Measurements from ENCODE around the gene LONRF2.
"Not testable (repeated sequence)": the region's sequence is repeated elsewhere in the genome, so short reads cannot be mapped to it uniquely, and the experiment has no call there.

The LONRF2 gene

DNA sequence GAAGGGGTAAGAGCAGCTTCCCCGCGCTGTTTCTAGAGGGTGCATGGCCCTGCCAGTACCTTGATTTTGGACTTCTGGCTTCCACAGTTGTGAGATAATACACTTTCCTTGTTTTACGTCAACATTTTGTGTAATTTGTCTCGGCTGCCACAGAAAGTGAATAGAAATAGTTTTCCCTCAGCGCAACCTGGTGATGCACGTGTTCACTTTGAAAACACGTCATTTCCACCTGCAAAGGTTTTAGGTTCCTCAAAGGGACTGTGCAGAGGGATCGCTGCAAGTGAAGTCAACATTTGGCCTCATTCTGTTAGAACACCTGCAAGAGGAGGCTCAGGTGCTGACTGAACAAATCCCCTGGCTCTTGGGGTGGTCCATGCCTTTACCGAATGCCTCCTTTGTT, 71.7 kb downstream of the LONRF2 start:
- no peak for DNase-seq

GRCh38 chr2:100248971-100249370, 73.3 kb downstream of the LONRF2 start:
- no peak for DNase-seq

DNA sequence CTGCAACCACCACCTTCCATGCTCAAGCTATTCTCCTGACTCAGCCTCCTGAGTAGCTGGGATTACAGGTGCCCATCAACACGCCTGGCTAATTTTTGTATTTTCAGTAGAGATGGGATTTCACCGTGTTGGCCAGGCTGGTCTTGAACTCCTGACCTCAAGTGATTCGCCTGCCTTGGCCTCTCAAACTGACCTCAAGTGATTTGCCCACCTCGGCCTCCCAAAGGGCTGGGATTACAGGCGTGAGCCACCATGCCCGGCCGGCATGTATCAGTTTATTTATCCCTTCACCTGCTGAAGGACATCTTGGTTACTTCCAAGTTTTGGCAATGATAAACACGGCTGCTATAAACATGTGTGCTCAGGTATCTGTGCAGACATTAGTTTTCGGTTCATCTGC, 73.7 kb downstream of the LONRF2 start:
- DNase-seq, result not testable (repeated sequence)

DNA sequence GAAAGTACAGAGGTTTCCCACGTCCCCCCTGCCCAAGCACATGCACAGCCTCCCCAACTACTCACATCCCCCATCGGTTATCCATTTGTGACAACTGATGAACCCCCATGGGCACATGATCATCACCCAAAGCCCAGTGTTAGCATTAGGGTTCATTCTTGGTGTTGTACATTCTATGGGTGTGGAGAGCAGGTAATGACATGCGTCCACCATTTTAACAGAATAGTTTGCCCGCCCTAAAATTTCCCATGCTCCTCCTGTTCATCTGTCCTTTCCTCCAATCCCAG, 74.3 kb downstream of the LONRF2 start:
- no peak for DNase-seq

GRCh38 chr2:100247256-100248043, 74.9 kb downstream of the LONRF2 start:
- no peak for DNase-seq

- no peak for DNase-seq
Observed at GRCh38 chr2:100246163-100247145, 75.8 kb downstream of the LONRF2 start.

- DNase-seq, result no peak
Observed at GRCh38 chr2:100245681-100246080, 76.6 kb downstream of the LONRF2 start.

- DNase-seq, result no peak
Observed at GRCh38 chr2:100244881-100245605, 77.3 kb downstream of the LONRF2 start.

- DNase-seq, result no peak
Observed at GRCh38 chr2:100243631-100244030, 78.7 kb downstream of the LONRF2 start.

GRCh38 chr2:100242891-100243619, 79.2 kb downstream of the LONRF2 start:
- peak; percentile 17 for DNase-seq

DNA sequence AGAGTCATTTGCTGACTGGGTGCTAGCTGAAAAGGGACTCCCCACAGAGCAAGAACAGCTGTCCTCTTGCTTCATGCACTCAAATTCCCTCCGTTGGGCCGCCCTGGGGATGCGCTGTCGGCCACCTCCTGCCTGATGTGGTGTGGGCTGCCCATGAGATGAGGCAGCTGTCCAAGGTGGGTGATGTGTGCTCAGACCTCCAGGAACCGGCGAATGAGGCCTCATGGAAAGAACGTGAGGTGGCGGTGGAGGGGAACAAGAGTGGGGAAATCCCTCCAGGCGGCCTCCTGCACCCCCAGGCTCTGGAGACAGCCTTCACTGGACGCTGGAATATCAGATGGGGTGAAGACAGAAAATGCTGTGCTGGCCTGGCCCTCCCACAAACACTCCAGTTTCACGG, 79.8 kb downstream of the LONRF2 start:
- DNase-seq, result no peak

DNA sequence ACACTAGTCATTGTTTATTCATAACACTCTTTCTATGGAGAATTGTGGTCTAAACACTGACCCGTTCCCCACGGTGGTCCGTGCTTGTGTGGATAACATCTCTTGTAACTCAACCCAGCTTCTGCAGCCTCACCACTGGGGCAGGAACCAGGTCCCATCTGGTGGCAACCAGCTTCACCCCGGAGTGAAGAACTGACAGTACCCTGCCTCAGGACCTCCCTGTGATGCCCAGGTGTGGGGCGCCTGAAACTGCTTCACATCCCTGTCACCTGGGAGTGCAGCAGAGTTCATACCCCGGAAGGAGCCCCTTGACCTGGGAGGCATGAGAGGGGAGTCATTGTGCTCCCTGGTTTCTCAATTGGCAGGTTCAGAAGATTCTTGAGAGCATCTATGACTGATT, 81.1 kb downstream of the LONRF2 start:
- DNase-seq, result no peak

DNA sequence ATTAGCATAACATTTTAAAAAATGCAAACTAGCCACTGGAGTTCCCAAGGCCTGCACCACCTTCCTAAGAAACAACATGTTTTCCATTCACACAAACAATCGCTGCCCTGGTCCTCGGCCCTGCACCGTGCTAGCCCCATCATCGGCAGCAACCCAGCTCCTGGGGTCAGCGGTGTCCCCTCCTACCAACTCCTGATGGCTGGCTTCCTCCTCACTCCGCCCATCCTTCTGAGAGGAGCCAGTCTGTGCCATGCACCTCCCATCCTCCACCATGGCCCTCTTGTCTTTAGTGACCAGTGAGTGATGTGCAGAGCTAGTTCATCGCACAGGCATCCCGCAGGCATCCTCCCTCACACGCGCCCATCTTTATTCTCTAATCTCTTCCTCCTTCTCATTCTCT, 81.9 kb downstream of the LONRF2 start:
- DNase-seq, result no peak

- DNase-seq, result no peak
Observed at GRCh38 chr2:100239486-100240210, 82.7 kb downstream of the LONRF2 start.

GRCh38 chr2:100238471-100238870, 83.8 kb downstream of the LONRF2 start:
- no peak for DNase-seq

DNA sequence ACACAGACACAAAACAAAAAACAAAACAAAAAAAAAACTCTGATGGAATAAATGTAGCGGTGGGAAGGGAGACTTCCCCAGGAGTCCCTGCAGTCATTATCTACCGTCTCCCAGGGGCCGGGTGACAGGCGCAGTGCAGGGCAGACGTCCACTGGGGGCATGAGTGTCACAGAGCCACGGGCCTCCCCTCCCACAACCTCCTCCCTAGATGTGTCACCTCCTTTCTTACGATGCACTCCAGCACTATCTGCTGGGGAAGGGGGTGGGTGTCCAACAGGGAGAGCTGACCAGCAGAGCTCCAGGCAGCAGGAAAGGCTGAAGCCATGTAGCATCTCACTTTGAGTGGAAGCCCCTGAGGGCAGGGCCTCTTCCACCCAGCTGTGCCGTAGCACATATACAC, 84.5 kb downstream of the LONRF2 start:
- DNase-seq, result no peak

DNA sequence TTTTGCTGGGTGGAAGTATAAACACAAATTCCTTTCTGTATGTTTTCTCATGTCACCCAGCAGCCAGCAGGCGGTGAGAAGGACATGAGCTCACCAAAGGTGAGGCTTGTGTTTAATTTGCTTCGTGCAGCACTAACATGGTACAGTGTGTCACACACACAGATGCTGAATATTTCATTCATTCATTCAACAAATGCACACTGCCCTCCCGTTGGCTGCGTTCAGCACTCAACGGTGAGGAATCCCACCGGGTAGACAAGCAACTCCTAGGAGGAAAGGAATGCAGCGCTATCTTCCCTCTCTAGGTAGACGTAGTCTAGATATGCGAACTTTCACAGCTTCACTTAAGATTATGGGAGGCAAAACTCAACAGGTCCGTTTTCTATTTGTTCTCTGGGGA, 85.1 kb downstream of the LONRF2 start:
- no peak for DNase-seq

DNA sequence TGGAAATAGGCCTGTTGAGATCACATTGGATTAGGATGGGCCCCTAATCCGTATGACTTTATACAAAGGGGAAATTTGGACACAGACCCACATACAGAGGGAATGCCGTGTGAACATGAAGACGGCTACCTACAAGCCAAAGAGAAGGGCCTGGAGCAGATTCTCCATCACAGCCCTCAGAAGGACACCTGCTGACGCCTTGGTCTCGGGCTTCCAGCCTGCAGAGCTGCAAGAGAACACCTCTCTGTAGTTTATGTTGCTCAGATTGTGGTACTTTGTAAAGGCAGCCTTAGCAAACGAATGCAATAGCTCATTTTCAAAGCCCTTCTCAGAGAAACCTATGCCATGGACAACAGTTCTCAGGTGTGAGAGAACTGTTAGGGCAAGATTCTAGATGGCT, 86.1 kb downstream of the LONRF2 start:
- no peak for DNase-seq

DNA sequence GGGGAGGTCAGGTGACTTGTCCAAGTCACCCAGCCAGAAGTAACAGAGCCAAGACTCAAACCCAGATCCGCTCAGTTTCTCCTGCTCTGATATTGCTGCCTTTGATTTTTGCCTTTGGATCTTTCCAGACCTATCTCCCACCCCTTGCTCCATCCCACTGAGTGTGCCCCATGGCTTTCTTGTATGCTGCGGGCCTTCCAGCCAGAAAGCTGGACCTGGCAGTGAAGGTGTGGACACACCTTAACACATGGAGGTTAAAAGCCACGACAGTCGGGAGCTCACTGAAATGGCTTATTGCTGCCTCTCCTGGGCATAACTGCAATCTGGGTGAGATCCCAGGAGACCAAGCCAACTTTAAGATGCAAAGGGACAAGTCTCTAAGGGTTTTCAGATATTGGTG, 86.7 kb downstream of the LONRF2 start:
- no peak for DNase-seq

- no peak for DNase-seq
Observed at GRCh38 chr2:100235098-100235497, 87.2 kb downstream of the LONRF2 start.

GRCh38 chr2:100234141-100234540, 88.2 kb downstream of the LONRF2 start:
- no peak for DNase-seq

DNA sequence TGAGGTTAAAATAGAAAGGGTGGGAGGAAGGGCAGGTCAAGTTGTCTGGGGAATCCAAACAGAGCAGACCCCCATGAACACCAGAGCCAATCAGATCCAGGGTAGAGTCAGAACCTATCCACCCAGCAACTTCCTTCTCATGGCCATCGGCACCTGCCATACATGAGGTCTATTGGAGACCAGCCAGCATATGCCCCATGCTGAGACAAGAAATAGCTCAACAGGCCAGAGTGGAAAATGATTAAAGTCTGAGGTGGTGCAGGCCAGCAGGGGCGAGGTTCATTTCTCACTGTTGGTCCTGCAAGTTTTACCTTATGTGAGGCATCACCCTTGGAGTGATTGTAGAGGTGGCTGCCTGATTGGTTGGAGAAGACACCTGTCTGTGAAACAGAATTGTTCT, 89.2 kb downstream of the LONRF2 start:
- DNase-seq, result no peak

All from DMS 273 treated with DMSO at 0.1 percent for 48 hours (cell line).